ENCODE results near the gene MYO1A. TPM values are rescaled to one million over a fixed set of nuclear protein-coding genes. Genes with fewer than 3 reads are reported as not detected.
"Not testable (repeated sequence)": the region's sequence is repeated elsewhere in the genome, so short reads cannot be mapped to it uniquely, and the experiment has no call there.

MYO1A gene
- polyA plus RNA-seq, 3 donors: 0.10 to 0.25 (median 0.11) TPM

- no peak for DNase-seq (ENCODE audit: low read depth in 3 of 3, low spot score in 2 of 3)
These were observed 29.8 kb downstream of the MYO1A start for GRCh38 chr12:57019983-57020719.

- DNase-seq (ENCODE audit: low read depth in 3 of 3, low spot score in 2 of 3): no peak
These were observed 31.0 kb downstream of the MYO1A start for GRCh38 chr12:57018906-57019305.

DNA sequence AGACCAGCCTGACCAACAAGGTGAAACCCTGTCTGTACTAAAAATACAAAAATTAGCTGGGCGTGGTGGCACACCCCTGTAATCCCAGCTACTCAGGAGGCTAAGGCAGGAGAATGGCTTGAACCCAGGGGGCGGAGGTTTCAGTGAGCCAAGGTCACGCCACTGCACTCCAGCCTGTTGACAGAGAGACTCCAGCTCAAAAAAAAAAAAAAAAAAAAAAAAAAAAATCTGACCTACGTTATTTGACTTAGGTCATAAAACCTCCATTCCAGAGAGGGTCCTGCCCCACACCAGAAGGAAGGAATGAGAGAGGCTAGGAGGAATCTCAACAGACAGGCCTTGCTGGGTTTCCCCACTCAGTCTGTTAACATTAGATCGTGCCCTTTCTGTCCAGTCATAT is 31.6 kb downstream of the MYO1A start:
- not testable (repeated sequence) for DNase-seq (ENCODE audit: low read depth in 3 of 3, low spot score in 2 of 3)

DNA sequence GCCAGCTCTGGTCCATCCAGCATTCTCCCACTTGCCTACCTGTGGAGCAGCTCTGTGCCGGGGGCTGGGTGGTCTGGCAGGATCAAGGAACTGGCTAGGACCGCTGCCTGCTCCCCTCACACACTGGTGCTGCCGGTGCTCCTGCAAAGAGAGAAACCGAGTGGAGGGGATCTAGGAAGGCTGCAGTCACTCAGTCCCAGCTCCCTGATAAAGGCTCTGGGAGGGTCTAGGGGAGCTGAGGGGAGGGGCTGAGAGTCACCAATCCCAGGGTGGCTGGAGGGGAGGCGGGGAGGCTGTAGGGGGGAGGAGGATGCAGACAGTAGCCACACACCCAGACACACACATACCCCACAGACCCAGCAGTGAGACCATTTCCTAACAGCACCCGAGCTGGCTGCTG is 33.6 kb downstream of the MYO1A start, which contains the start of gene TAC3:
TSS of gene TAC3 (minus strand) at position 182 of the 400 bp plus-strand sequence. CDS start 732 bp downstream, outside the sequence.
- no peak for DNase-seq (ENCODE audit: low read depth in 3 of 3, low spot score in 2 of 3)

DNA sequence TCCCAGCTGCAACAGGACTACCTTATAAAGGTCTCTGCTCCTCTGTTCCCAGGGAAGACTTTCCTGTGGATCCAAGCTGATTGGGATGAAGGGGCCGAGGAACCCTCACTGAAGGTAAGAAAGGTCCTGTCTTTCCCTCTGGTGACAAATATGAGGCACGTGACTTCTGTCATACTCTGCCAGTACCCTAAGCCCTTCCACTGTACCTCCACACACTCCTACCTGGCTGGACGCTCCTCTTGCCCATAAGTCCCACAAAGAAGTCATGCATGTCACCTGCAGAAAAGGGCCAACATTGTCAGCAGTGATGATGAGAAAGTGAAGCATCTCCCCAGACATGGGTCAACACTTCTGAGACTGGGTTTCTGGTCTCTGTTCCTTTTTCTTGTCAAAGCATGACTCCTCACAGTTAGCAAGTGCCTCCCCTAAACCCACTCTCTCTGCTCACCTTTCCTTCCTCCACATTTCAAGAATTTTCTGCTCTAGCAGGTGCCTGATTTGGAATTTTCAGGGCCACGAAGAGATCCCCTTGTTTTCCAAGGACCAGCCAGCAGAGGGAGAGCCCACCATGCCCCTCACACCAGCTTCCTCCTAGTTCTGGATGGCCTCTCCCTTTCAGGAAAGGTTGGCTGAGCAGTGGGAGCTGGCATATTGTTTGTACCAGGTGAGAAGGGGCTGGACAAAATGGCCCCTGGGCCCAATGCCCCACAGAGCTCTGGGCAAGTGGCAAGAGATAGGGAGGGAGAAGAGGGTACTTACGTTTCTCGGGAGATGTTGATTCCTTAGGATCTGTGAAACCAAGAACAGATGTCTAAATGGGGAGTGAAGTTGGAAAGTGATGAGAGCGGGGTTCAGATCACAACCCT is 37.1 kb downstream of the MYO1A start:
- no peak for DNase-seq (ENCODE audit: low read depth in 3 of 3, low spot score in 2 of 3)

- DNase-seq (ENCODE audit: low read depth in 3 of 3, low spot score in 2 of 3): no peak
These were observed 38.2 kb downstream of the MYO1A start for GRCh38 chr12:57011438-57012424.

DNA sequence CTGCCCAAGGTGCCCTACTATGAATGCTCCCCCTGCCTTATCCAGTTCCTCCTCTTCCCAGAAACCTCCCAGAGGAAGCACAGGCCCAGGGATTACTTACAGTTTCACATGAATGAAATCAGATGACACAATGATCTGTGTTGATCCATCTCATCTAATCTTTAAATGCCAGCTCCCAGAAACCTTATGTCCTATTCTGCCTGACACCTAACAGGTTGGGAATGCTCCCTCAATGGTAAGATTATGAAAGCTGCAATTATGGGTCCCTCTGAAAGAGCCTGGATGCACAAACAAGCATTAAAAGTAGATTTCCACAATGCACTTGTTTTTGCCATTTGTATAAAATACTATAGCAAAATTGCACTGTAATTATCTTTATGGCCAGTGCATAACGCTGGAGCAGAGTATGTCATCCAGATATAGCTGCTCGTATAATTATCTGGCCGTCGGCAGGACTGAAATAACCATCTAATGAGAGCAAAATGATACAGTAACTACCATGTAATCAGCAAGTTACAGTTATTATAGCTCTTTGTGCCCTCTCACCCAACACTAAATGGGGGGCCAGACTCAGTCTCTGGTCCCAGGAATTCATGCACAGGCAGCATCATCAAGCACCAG is 39.2 kb downstream of the MYO1A start:
- no peak for DNase-seq (ENCODE audit: low read depth in 3 of 3, low spot score in 2 of 3)

GRCh38 chr12:57009949-57010626 is 39.8 kb downstream of the MYO1A start:
- DNase-seq (ENCODE audit: low read depth in 3 of 3, low spot score in 2 of 3): no peak

DNA sequence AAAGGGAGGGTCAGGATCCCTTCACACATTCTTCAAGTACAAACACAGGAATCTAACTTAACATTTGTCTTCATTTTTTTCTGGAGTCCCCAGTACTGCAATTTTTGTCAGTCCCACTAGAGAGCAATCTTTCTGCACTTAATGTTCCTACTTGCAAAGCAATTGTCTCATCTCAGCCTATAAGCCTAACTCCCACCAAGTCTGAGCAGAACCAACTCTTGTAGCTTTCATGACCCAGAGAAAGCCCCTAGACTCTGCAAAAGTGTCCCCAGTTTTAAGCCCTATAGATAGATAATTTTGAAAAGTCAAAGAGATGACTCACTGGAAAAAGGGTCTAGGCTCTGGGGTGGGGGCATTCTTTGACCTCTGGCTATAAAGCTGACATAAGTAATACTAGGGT is 41.8 kb downstream of the MYO1A start:
- DNase-seq (ENCODE audit: low read depth in 3 of 3, low spot score in 2 of 3): peak in 1 of 3 donors; percentile 51

DNA sequence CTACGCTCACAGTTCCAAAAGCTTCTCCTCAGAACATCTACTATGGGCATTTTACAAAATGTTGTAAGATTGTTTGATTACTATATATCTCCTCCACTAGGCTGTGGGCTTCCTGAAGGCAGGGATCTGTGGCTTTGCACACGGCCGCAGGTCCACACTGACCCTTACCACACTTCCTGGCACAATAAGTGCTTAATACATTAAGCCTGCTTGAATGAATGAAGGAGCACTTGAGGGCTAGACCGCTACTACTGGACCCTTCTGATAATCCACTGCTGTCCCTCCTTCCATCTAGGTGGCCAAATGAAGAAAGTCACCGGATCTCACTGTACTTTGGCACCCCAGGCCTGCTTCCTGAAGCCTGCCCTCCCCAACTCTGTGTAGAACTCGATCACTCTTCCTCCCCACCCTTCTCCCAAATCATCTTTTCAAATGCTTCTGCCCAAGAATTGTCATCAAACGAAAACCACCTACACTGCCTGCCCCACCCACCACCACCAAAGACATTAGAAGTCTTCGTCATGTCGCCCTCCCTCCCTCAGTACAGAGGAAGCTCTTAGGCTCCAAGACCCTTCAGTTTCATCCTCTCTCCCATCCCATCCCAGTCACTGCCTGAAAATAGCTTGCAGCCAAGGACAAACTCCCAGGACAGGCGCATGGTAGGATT is 43.0 kb downstream of the MYO1A start:
- no peak for DNase-seq (ENCODE audit: low read depth in 3 of 3, low spot score in 2 of 3)

- DNase-seq (ENCODE audit: low read depth in 3 of 3, low spot score in 2 of 3): no peak
These were observed 43.7 kb downstream of the MYO1A start, which contains the start of gene ZBTB39 for GRCh38 chr12:57005980-57006808. Gene ZBTB39 (minus strand): TSS chr12:57006546. CDS start chr12:57004917, 1,629 bp downstream.

- no peak for DNase-seq (ENCODE audit: low read depth in 3 of 3, low spot score in 2 of 3)
These were observed 45.3 kb downstream of the MYO1A start for GRCh38 chr12:57004651-57005050.

DNA sequence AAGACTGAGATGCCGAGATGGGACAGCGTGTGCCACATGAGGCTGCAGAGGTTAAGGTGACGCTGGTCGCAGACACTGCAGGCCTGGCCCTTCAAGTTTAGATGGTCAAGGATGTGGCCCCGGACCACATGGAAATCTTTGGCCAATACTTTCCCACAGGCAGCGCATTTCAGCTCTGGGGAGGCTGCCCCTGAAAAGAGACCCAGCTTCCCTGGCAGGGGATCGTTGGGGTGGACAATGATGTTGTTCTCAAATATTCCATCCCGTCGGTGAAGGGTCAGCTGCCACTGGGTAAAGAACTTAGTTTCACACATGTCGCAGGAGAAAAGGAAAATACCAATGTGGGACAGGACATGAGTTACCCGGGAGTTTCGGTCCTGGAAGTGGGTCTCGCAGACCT is 46.5 kb downstream of the MYO1A start:
- no peak for DNase-seq (ENCODE audit: low read depth in 3 of 3, low spot score in 2 of 3)

GRCh38 chr12:57001448-57001906 is 48.5 kb downstream of the MYO1A start:
- no peak for DNase-seq (ENCODE audit: low read depth in 3 of 3, low spot score in 2 of 3)

DNA sequence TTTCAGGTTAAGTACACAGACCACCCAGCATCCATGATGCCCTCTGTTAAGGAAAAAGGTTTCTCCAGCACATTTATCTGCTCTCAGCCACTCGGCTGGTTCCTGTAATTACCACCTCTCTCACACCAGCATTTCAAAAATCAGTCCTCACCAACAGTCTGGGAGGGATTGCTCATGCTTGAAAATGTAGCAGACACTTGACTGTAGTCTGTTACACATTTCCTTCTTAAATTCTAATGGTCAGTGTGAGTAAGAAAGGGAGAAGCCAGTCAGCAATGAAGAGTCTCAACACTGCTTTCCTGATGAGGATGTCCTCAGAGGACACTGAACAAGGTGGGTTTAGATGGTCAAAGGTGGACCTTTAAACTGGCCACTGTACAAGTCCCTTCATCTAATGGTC is 49.5 kb downstream of the MYO1A start:
- no peak for DNase-seq (ENCODE audit: low read depth in 3 of 3, low spot score in 2 of 3)

DNA sequence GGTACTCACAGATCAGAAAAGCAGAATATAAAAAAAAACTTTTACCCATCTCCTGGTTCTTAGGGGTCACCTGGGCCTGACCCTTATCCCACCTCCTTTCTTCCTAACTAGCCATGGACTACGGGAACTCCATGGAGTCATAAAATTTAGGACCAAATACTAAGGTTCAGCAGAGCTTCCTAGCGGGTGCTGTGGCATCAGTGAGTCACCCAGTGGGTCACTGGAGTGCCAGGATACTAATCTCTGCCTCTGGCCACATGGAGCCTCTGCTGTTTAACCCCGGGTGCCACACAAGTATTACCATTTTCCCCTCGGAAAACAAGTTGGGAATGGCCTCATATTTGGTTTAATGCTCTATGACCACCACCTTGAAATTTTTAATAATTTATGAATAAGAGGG is 50.5 kb downstream of the MYO1A start:
- no peak for DNase-seq (ENCODE audit: low read depth in 3 of 3, low spot score in 2 of 3)

GRCh38 chr12:56998981-56999380 is 50.9 kb downstream of the MYO1A start:
- no peak for DNase-seq (ENCODE audit: low read depth in 3 of 3, low spot score in 2 of 3)

GRCh38 chr12:56998316-56998715 is 51.6 kb downstream of the MYO1A start:
- no peak for DNase-seq (ENCODE audit: low read depth in 3 of 3, low spot score in 2 of 3)

All from right renal cortex interstitium (tissue), 3 donors.